ENCODE results near the gene PSMD6.
A peak's percentile ranks its signal among the peaks of the same experiment; 100 is the strongest.

PSMD6 gene

DNA sequence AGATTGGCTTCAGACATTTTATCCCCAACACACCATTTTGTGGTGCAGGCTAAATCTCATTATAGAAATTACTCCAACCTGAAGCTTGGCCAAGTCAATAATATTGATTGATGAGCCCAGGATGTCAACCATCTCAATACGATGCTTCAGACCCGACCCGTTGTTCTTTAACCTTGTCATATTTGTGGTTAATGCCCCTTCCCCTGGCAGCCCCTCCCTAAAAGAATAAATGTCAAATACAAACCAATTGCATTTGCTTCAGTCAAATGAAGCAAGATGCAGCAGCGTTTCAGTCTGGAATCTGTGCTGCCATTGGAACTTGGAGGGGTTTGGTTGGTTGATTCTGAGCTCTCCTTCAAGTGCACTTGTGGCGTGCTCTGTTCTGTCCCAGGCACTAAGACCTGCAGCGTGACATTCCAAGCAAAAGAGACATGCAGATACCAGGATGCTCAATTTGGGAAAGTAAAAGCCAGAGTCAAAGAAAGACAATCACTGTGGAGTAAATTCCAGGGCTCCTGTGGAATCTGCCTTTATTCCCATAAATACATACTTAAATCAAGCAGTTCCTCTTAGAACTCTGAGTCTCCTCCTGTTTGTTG is 23.8 kb upstream of the PSMD6 start:
- DNase-seq = no peak

DNA sequence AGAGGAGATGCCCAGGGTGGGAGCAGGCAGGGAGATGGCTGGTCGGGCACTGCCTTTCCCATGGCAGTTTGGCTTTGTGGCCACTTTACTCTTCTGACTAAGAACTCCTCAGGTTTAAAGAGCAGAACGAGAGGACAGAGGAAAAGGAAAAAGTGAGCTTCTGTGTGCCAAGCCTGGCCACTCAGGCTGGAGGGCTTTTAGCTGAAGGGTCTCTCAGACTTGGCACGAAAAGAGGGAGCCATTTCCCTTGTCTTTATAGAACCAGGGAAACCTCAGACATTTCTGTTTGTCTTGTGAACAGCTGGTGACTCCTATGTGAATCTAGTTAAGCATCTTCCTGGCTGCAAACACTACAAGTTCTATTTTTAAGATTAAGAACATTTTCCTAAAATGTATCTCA is 23.3 kb upstream of the PSMD6 start:
- DNase-seq = no peak

DNA sequence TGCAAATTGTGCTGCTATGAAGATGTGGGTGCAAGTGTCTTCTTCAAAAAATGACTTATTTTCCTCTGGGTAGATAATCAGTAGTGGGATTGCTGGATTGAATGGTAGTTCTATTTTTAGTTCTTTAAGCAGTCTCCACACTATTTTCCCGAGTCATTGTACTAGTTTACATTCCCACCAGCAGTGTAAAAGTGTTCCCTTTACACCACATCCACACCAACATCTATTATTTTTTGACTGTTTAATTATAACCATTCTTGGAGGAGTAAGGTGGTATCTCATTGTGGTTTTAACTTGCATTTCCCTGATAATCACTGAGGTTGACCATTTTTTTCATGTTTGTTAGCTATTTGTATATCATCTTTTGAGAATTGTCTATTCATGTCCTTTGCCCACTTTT is 19.7 kb upstream of the PSMD6 start:
- no peak for DNase-seq

- DNase-seq = no peak
These were observed 16.9 kb upstream of the PSMD6 start for GRCh38 chr3:64039981-64040733.

DNA sequence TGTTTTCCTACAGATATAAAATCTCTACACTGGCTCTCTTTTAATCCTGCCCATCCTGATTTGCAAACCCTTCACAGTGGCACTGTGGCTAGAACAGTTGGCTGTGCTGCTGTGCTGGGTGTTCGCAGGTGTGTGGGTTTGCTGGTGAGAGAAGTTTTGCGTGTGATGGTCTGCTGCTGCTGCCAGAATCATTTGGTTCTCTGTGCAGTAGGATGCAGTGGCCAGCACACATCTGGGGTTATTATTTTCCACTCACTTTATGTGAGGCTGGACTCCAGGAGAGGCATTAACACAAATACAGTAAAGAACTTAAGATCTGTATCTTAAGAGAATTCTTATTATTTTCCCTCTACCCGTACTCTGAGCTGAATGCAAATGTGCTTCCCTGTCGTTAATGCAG is 16.0 kb upstream of the PSMD6 start:
- DNase-seq = no peak

- DNase-seq = no peak
These were observed 15.0 kb upstream of the PSMD6 start for GRCh38 chr3:64038253-64038767.

GRCh38 chr3:64037084-64037483 is 13.8 kb upstream of the PSMD6 start:
- DNase-seq = no peak

DNA sequence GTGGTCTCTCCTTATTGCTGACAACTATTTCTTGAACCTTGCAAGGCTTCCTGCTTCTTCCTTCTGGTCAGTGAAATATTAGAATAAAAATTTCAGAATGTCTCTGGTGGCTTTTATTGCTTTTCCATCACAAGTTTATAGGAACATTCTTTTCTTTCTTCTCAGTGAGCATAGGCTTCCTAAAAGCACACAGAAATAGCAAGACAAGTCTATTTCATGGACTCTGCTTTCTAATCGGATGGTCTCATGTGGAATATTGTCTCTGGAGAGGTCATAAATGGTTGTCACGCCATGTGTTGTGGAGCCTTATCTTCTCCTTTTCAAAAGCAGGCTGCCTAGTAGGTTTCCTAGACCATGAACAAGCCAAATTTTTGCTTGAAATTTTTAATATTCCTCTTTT is 9.8 kb upstream of the PSMD6 start:
- no peak for DNase-seq

DNA sequence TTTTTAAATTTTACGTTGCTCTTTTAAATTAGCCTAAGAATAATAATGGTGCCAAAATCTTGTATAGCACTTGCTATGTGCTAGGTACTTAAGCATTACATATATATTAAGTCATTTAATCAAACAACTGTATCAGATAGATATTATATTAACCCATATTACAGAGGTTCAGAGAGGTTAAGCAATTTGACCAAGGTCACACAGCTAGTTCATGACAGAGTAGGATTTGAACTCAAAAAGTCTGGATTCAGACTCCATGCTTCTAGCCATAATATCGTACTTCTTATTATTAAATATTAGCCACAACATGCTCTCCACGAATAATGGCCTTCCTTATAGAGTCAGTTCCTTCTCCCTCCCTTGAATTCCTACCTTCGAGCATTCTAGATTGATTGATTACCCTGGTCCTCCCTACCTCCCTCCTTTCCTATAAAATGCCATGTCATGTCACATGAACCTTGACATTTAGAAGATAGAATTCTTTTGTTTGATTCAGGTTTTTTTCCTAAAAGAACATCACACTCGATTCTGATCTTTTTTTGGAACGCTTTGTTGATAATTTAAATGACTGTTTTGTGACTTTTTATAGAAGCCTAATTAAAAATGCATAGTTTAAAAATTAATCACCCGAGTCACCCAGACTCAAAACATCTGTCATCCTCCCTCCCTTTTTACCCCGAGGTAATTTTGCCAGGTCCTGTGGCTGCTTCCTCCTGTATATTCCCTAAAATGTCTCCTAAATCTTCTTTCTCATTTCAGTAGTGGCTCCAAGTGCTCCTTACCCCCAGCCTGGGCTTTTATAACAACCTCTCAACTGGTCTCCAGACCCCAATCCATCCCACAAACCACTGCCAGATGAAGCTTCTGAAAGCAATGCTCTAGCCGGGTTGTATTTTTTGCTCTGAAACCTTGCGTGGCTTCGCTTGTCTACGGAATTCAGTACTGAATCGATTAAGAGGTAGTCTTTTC is 8.5 kb upstream of the PSMD6 start:
- peak; percentile 41 for DNase-seq

- peak; percentile 70 for DNase-seq
These were observed 7.4 kb upstream of the PSMD6 start for GRCh38 chr3:64030741-64031140.

- no peak for DNase-seq
These were observed 6.0 kb upstream of the PSMD6 start for GRCh38 chr3:64029287-64029686.

DNA sequence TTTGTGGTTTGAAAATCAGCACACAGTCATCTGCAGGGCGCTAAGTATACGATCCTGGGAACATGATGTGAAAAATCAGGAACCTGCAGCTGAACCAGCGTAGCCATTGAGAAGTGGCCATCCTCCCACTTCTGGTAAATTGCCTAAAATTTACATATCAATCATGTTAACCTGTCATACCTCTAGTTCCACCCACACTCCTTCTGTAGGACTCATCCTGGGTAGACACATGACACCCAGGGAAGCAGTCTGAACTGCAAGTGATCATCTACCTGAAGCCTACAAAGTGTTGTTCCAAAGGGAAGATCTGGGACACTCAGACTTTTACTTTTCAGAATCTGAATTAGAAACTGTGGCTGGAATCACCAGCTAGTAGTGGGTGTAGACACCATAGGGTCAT is 5.5 kb upstream of the PSMD6 start:
- no peak for DNase-seq

DNA sequence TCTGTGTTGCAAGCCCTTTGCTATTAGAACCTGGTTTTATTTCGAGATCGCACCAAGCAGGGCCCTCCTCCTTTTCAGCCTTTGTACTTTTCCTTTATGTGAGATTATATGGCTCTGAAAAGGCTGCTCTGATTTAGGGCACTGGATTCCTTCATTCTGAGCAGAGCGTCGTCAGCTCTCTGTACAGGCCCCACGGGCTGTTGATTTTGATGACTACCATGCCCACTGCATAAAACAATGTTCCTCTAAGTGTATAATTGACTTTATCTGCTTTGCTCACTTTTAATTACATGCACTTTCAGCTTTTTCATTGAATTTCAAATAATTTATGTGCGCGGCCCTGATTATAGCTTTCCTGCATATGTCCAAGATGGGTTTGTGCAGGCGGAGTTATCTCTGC is 4.4 kb upstream of the PSMD6 start:
- DNase-seq = no peak

GRCh38 chr3:64026346-64026745 is 3.1 kb upstream of the PSMD6 start:
- no peak for DNase-seq

DNA sequence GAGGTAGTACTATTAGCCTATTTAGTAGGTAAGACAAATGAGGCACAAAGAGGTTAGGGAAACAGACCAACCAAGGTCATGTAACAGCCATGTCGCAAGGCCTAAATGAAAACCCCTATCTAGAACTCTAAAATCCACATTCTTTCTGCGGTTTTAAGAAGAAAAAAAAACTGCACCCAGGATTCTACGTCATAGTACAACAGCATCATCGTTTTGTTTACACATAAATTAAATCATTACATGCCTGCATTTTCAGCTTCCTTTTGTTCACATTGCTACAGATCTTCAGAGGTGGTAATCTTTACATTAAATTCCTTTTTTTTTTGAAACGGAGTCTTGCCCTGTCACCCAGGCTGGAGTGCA is 548 bp upstream of the PSMD6 start:
- DNase-seq = no peak

- no peak for DNase-seq
These were observed 675 bp downstream of the PSMD6 start for GRCh38 chr3:64022451-64023186.

DNA sequence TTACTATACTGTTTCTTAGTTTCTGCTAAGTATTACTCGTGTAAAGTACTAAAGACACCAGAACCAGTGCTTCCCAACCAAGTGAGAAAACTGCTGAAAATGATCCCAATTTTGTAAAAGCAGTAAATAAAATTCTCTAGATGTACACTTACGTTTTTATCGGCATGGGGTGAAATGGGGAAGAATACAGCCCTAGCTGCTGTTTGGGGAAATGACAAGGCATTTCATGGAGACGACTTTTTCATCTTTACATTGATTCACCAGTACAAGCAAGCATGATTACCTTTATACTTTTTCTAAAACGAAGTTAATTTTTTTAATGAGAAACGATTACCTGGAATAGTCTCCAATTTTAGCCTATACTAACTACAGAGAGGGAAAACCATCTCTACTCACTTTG is 1.4 kb downstream of the PSMD6 start:
- DNase-seq = no peak

DNA sequence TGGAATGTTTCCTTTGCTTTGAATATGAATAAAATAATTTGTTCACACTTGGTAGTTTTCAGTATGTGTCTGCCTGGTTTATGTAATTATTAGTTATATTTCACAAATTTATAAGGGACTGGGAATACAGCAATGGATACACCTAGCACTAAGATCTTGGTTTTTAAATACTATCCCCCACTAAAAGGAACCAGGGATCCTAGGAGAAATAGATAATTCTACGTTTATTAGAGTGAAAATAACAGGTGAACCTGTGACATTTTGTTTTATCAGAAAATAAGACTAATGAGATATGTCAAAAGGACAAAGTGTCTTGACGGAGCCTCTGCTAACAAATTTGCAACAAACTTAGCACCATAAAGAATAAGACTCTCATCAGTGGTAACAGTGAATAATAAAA is 3.4 kb downstream of the PSMD6 start:
- no peak for DNase-seq

DNA sequence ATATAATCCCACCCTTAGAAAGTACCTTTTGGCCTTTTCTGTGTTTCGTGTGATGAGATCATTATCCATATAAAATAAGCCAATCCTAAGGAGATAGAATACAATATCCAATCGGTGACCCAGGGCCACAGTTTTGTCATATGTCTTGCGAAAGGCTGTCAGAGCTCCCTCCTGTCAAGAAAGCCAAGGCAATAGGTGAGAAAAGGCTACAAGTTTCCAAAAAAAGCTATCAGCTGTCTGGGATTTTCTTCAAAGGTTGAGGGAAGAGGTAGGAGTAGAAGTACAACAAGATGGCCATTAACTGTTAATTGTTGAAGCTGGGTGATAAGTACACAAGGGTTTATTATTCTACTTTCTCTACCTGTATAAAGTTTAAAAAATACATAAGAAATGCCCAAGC is 4.0 kb downstream of the PSMD6 start:
- DNase-seq = no peak

DNA sequence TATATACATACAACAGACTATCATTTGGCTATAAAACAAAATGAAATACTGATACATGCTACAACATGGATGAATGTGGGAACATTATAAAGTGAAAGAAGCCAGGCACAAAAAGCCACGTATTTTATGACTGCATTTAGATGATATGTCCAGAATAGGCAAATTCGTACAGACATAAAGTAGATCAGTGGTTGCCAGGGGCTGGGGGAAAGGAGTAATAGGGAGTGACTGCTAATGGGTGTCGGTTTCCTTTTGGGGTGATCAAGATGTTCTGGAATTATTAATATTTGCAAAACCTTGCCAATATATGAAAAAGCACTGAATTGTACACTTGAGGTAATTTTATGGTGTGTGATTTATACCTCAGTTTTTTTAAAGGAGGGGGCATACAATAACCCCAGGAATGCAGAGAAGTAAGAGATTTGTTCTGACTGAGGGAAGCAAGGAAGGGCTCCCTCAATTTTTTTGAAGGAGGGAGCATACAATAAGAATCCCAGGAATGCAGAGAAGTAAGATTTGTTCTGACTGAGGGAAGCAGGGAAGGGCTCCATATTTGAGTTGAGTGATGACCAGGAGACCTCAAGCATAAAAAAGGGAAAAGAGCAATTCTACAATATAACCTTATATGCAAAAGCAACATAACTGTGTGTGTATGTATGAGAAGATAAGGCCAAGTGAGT is 6.2 kb downstream of the PSMD6 start:
- DNase-seq = no peak

DNA sequence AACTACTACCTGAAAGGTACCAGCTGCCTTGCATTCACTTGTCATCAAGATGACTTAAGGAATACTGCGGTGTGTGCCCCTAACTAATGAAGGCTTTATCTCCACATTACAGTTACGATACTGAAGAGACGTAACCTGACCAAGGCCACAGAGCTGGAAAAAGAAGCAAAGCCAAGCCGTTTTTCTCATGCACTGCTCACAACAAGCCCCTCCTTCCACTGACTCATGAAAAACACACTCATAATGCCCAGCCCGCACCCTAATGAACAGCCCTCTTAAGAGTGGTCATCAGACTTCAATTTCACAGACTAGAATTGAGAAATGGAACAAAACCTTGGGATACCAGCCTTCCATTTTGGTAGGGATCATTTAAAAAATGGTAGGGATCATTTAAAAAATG is 11.6 kb downstream of the PSMD6 start:
- DNase-seq = no peak

- no peak for DNase-seq
These were observed 13.1 kb downstream of the PSMD6 start for GRCh38 chr3:64010199-64010598.
